ENCODE data around the gene RS1. TPM values are rescaled to one million over a fixed set of nuclear protein-coding genes. Genes with fewer than 3 reads are reported as not detected.

Gene RS1
- not detected for total RNA-seq
- long read RNA-seq = 0 reads

GRCh38 chrX:18672008-18672407 is at the start of gene RS1:
Gene RS1 (minus strand): TSS chrX:18672108. CDS start chrX:18672068, 40 bp downstream.
- H3K27me3 ChIP-seq = no peaks in the 10 kb centered on the region
- WGBS (ENCODE audit: insufficient coverage, low coverage, low lambda C conversion rate, missing lambda C conversion rate) = 83% methylated on average over 10 of the region's 10 CpGs
- no peak for ATAC-seq
- no peak within 1 kb of the TSS for H3K4me3 ChIP-seq
- no peaks in the 10 kb centered on the region for H3K36me3 ChIP-seq
- no peaks in the 10 kb centered on the region for H3K9me3 ChIP-seq
- no peak for TF ChIP-seq CTCF (IDR thresholded peaks at IDR 0.05)
- TF ChIP-seq POLR2A (IDR thresholded peaks at IDR 0.05) = no peak
- DNase-seq = no peak
- no peaks in the 10 kb centered on the region for H3K4me1 ChIP-seq
- no peak within 1 kb of the TSS for H3K27ac ChIP-seq
- intact Hi-C loops (cut with DNase I) = no loop called here

GRCh38 chrX:18719852-18720251 is 47.9 kb upstream of the RS1 start:
- WGBS (ENCODE audit: insufficient coverage, low coverage, low lambda C conversion rate, missing lambda C conversion rate) = 36% methylated on average over 4 of the region's 4 CpGs
- intact Hi-C loops (cut with DNase I) = no loop called here
- peak in 2 of 4 donors; percentile 51 to 53 for ATAC-seq
- Histone ChIP-seq H3K4me3 (no peak overlapping the region), H3K36me3 (no peaks in the 10 kb centered on the region), H3K9me3 (no peaks in the 10 kb centered on the region), H3K4me1 (no peaks in the 10 kb centered on the region), H3K27ac (no peak overlapping the region), H3K27me3 (no peaks in the 10 kb centered on the region)
- no peak for TF ChIP-seq POLR2A (IDR thresholded peaks at IDR 0.05)
- no peak for TF ChIP-seq CTCF (IDR thresholded peaks at IDR 0.05)
- no peak for DNase-seq

- H3K4me1 ChIP-seq = no peaks in the 10 kb centered on the region
- H3K27ac ChIP-seq = no peak overlapping the region
- intact Hi-C loops (cut with DNase I) = no loop called here
- no peaks in the 10 kb centered on the region for H3K27me3 ChIP-seq
- DNase-seq (no peak), ATAC-seq (no peak)
- no peaks in the 10 kb centered on the region for H3K9me3 ChIP-seq
- WGBS (ENCODE audit: insufficient coverage, low coverage, low lambda C conversion rate, missing lambda C conversion rate) = 53% methylated on average over 3 of the region's 9 CpGs
- H3K4me3 ChIP-seq = no peak overlapping the region
- H3K36me3 ChIP-seq = no peaks in the 10 kb centered on the region
- TF ChIP-seq POLR2A (IDR thresholded peaks at IDR 0.05) = no peak
- no peak for TF ChIP-seq CTCF (IDR thresholded peaks at IDR 0.05)
Observed at GRCh38 chrX:18714910-18715309, 43.0 kb upstream of the RS1 start.

GRCh38 chrX:18709833-18710232 is 37.9 kb upstream of the RS1 start:
- Histone ChIP-seq H3K4me1 (no peaks in the 10 kb centered on the region), H3K27ac (no peak overlapping the region), H3K4me3 (no peak overlapping the region), H3K36me3 (no peaks in the 10 kb centered on the region), H3K27me3 (no peaks in the 10 kb centered on the region), H3K9me3 (no peaks in the 10 kb centered on the region)
- 85% methylated on average over 3 of the region's 3 CpGs for WGBS (ENCODE audit: insufficient coverage, low coverage, low lambda C conversion rate, missing lambda C conversion rate)
- intact Hi-C loops (cut with DNase I) = no loop called here
- no peak for TF ChIP-seq POLR2A (IDR thresholded peaks at IDR 0.05)
- TF ChIP-seq CTCF (IDR thresholded peaks at IDR 0.05) = no peak
- ATAC-seq = no peak
- no peak for DNase-seq

Data from right lobe of liver (tissue), 6 donors.